Kidney capillary endothelial cell (primary cell): ENCODE measurements around the gene BTG4.

Experiments used
- DNase-seq: peaks from one replicate; pipeline ENCODE4 v3.0.0-alpha.2; 2018; ENCODE audit warnings: low spot score

Gene BTG4

DNA sequence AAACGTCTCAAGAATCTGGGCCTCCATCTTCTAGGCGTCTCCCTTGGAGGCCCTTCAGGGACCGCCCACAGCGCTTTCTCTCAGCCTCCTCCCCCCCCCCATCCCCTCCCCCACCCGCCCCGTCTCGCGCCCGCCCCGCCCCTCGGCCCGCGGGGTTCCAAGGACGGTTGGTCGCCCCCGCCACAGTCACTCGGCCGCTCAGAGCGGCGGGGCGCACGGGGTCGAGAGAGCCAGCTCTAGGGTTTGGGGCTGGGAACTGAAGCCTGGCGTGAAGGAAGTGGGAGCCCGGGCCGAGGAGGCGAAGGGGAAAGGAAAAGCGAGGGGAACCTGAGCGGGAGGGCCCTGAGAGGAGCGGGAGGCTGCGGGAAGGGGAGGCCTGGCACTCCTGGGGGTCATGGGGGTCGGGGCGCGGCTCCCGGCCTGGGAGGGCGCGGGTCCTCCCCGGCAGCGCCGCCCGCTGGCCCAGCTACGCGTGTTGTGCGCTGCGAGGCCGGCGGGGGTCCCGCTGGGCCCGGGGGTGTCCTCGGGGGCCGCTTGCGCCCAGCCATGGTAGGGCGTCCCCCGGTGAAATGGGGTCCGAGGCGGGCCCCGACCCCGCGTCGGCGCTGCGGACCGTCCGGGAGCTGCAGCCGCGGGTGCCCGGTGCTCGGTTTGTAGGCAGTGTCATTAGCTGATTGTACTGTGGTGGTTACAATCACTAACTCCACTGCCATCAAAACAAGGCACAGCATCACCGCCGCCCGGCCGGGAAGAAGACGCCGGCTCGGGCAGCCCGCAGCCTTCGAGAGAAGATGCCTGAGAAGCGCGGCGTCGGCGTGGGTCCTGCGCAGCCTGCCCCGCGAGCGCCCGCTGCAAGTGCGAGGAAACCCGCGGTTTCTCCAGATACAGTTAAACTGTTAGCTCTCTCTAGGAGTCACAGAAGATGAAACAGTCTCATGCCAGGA is at the start of gene BTG4:
TSS of gene BTG4 (minus strand) at position 91 of the 944 bp plus-strand sequence. CDS start 13,610 bp downstream, outside the sequence.
- no peak for DNase-seq

DNA sequence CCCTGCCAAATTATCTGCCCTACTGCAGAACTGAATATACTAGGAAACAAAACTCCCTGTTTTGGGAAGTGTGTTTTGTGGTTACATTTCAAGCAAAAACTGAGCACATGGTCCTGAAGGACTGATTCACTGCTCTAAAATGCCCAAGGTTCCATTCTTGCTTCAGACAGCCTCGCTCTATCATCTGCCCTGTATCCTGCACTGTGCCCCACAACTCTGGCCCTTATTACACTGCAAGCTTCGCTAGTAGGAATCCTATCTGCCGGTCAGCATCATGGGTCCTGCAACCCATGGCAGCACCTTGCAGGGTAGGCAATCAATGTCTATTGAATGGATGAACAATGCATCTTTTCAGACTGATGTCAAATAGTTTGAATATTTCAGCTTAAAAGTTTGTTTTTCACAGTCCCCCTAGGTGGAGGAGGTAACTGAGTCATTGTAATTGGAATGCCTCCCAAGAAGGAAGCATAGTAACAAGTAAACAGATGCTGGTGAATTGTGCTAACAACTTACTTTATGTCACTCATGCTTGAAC is 49.7 kb upstream of the BTG4 start:
- no peak for DNase-seq

DNA sequence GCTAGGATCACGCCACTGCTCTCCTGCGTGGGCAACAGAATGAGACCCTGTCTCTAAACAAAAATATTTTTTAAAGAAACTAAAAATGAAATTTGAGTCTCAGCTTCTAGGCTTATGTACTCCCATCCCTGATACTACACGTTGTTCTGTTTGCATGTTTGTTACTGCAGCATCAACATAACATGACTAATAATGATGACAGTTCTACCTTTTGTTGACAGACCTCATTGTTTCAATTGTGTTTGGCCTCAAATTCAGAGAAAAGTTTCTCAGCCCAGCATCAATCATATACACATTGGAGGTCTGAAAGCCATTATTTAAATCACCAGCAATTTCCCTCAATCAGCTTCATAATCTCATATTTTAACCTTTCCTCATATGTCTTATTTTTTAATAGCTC is 49.1 kb upstream of the BTG4 start:
- no peak for DNase-seq

DNA sequence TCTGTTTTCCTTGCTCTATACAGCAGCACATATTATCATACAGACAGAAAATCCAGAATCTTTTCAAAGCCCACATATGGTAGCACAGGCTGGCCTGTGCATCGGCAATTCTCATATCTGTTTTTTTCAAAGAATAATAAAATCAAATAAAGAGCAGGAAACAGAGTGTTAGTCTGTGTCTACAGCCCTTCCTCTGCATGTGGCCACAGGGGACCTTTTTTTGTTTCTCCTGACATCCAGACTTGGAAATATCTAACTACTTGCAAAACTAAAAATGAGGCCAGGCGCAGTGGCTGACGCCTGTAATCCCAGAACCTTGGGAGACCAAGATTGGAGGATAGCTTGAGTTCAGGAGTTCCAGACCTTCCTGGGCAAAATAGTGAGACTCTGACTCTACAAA is 48.6 kb upstream of the BTG4 start:
- DNase-seq, result no peak

DNA sequence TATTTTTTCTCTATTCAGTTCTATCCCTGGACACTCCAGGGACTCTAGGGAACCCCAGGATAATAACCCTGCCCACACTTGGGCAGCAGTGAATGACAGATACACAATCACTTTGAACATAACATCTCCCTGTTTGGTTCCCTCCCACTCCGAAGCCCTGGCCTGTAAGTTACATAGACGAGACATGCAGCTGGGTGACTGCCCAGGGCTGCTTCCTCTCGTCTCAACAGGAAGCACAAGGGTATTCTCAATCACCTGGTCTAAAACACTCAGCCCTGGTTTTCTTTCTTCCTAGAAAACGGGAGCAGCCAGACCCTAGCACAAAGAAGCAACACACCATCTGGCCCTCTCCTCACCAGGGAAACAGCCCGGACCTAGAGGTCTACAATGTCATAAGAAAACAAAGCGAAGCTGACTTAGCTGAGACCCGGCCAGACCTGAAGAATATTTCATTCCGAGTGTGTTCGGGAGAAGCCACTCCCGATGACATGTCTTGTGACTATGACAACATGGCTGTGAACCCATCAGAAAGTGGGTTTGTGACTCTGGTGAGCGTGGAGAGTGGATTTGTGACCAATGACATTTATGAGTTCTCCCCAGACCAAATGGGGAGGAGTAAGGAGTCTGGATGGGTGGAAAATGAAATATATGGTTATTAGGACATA is 47.7 kb upstream of the BTG4 start:
- no peak for DNase-seq

DNA sequence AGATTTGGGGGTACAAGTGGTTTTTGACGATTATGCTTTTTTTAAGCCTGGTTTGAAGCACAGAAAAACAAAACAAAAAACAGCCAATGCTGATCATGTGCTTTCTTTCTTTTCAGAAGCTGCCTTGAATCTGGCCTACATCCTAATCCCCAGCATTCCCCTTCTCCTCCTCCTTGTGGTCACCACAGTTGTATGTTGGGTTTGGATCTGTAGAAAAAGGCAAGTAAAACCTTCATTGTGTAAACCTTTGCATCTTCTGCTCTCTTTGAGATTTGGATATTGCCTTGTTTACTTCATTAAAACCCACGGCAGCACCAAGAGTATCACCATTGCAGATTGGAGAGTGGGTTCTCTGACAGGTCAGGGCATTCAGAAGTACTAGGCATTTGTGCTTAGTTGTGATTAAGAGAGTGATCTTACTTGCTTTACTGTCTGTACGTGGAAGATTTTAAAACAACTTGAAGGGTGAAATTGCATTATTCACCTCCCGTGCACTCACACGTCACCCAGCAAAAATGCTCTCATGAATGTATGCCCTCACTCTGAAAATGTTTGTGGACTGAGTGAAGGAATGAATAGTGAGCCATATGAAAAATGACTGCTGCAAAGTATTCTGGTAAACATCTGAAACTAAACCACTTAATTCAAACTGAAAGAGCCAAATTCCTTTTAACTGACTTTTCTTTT is 45.4 kb upstream of the BTG4 start:
- DNase-seq, result no peak

DNA sequence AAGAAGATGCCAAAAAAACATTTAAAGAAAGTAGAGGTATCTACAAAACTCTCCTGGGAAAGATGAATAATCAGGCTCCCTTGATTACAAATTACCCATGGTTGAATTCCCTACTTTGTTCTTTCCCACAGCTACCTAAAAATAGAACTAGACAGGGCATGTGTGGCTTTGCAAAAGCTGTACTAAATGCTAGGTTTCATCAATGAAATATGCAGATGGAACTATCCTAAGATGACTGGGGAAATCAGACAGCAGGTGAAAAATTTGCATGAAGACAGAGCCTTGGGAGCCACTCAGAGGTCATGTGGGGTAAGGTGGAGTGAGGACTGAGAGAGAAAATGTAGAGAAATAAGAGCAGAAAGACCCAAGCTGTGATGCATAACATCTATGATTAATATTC is 43.1 kb upstream of the BTG4 start:
- no peak for DNase-seq

DNA sequence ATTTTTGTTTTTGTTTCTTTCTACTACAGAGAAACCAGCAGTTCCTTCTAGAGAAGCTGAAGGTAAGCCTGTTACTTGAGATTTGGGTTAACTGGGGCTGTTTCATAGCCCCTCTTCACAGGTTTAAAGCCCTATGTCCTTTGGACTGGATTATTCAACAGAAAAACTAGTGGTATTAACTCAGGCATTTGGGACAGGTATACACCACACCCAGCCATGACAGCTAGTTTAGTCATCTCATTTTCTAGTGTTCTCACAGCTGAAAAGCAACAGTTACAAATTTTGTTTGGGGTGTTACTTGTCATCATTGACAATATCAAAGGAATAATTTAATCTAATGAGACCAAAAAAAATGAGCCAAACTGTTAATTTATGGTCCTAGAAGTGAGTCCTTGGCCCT is 42.3 kb upstream of the BTG4 start:
- DNase-seq, result no peak

DNA sequence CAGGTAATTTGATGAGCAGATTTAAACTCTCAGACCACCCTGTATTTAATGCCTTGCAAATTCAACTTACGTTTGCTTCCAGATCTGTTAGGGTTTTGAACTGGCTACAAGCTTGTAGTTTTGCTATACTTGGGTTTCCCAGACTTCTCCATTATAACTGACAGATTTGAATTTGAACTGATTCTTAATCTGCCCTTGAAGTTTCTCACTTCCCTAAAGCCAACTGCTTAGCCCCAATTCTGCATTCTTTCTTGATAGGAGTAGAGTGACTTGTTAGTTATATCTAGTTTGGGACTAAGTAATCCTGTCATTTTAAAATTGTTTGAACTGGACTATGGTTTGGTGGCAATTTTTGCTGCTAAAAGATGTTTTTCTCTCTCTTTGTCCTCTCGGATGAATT is 38.1 kb upstream of the BTG4 start:
- DNase-seq, result no peak

DNA sequence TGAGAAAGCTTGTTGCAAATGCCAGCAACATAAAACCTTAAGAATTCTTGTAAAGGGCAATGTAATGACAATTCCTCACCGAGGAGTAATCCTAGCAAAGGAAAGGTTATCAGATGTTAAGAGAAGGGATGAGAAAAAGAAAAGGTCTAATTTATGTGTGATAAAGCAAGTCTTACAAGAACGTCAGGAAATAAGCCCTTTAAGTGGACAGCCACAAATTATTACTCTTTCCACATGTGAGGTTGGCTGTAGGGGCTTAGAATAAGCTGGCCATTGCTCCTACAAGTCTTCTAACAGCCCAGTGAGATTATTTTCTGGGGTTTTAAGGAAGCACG is 37.6 kb upstream of the BTG4 start:
- no peak for DNase-seq

DNA sequence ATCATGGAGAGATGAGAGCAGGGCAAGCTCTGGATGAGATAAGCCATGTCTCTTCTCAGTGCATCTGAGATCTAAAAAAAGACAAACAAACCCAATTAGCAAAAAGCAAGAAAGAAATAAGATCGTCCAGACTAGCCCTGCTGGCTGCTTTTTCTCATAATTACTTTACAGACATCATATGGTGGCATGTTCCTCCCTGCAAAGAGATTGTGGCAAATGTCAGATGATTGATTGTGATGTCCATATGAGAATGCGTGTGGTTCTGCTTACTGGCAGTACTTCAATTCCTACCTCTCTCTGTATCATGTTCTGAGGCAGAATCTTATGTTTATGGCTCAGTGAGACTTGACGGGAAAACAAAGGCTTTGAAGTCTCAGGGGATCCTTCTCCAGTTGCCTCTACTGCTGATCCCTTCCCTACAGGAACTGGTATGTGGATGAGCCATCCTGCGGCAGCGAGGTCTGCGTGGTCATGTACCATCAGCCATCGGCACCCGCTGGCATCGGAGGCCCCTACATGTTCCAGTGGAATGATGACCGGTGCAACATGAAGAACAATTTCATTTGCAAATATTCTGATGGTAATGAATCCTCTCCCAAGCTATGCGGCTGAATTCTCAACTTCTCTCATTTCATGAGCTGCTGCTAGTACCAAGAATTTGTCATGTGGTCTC is 37.1 kb upstream of the BTG4 start:
- DNase-seq, result no peak

DNA sequence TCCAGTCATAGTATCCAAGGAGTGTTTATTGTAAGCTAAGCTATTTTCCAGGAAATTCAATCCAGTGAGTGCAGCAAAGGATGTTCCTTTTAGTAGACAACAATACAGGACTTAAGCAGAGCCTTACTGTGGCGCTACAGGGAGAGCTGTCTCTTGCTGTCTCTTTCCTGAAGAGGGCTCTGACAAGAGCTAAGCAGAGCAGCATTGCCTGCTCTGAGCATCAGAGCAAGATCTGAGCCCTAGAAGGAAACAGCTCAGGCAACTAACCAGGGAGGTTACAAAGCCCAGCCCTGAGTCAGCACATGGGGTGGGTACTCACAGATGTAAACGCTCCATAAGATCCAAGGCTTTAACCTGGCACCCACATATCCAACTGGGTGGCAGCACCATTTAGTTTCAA is 36.3 kb upstream of the BTG4 start:
- no peak for DNase-seq

DNA sequence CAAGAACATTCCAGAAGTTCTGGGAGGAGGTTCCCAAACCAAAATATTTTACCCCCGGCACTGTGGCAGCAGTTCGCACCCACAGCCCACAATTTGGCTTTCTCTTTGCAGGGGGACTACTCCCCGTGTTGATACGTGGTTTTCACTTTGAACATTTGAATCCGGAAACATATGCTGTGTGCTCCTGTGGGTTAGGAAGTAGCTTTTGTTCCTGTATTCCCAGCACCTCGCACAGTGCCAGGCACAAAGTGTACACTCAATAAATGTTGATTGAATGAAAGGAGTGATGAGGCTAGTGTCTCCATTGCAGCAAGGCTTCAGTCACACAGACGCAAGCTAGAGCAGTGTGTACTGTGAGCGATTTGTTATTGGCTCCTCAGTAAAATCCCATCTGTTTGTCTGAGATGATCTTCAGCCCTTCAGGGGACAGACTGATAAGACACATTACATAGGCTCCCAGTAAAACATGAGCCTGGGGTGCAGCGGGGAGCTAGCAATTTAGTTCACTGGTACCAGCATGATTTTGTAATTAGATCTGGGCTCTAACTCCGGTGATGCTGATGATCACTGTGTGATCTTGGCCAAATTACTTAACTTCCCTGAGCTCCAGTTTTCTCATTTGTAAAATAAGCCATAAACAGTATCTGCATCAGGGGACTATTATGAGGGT is 30.6 kb upstream of the BTG4 start:
- DNase-seq, result no peak

DNA sequence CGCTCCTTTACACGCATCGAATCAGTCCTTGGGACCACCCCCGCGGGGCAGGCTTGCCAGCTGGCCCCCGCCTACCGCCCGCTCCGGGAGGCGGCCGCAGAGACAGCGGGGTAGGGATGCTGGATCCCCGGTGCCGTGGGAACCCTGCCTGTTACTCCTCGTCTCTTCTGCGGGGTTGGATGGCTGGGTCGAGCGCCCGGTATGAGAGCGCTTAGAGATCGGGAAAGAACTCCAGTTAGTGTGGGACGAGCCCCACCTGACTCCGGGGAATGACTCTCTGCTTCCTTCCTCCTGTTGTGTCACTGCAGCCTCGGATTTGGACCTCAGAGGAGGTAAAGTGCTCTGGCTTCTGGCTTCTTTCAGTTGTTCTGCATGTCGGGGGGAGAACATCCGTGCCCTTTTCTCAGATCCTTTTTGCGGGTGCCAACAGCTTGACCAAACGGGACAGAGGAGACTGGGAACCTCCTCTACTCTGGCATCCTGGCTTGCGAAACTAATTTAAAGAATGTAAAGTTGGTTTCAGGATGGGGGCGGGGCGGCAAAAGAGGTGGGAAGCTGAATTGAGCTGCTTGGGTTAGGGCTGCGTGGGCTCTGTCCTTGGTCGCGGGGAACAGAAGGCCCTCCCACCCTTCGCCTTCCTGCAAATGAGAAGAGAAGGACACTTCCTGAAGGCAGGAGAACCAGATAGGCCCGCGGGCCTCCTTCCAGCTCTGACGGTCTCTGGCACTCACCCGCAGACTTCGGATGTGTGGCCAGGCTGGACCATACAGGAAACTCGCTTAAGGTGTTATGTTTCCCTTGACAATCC is 29.3 kb upstream of the BTG4 start:
- DNase-seq, result peak; percentile 75

DNA sequence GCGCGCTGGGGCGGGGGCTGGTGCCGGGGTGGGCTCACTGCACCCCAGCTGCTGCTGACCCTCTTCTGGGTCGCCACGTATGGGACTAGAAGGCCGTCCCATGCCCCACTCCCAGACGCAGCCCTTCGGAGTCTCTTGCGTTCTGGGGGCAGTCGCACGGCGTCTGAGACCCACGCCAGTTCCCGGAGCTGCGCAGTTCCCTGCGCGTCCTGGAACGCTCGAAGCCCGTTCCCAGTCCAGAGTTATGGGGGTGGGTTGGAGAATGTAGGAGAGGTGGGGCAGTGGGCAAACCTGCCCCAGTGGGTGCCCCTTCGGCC is 28.7 kb upstream of the BTG4 start:
- no peak for DNase-seq

DNA sequence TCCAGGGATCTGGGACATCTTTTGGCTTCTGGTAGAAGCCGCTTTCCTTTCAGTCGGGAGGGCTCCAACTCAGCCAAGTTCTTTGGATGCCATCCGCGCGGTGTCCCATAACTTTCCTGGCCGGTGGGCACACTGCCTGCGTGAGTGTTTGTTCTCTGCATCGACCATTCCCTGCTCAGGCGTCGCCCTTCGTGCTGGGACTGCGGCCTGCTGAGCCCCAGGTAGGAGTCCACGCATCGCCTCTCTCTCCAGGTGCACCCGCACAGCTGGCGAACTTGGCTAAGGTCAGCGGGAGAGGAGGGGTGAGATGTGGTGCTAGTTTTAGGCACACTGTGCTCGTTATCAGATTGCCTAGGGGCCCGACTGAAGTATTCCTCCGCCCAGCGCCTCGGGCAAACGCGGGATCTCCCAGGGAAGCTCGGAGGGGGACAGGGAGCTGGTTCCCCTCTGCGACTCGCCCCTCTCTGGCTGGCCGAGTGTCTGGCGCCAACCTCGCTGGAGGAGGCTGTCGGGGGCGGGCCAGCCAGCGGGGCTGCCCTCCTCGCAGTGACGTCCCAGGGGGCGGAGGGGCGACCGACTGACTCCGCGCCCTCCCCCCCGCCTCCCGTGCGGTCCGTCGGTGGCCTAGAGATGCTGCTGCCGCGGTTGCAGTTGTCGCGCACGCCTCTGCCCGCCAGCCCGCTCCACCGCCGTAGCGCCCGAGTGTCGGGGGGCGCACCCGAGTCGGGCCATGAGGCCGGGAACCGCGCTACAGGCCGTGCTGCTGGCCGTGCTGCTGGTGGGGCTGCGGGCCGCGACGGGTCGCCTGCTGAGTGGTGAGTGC is 28.1 kb upstream of the BTG4 start, which contains the start of gene LAYN:
TSS of gene LAYN (plus strand) at position 607 of the 823 bp plus-strand sequence. CDS start at position 731, 124 bp downstream.
- peak; percentile 55 for DNase-seq

DNA sequence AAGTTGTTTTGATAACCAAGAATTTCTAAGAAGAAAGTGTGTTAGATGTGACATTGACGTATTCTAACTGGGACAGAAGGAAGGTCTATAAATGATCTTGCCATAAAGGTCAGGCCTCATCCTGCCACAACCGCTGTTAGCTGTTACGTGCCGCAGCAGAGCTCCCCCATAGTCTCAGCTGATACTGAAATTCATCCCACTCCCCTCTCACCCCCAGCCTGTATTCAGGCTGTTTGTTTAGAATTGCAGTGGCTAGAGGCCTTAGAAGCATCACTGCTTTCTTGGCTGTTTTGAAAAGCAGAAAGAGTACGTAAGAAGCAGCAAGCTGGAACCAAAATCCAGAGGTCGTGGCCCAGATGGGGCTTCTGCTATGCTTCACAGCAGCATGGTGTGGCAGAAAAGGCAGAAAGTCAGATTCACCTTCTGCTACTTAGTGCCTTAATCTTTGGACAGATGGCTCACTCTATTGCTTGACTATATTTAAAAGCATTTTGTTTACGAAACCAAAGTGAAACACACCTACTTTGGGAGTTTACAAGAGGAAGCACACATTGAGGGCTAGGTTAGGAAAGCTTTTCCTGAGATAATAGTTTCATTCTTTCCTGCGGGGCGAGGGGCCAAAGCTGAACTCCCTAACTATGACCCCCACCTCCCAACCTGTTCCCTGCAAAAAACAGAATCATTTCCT is 27.4 kb upstream of the BTG4 start:
- DNase-seq, result no peak

DNA sequence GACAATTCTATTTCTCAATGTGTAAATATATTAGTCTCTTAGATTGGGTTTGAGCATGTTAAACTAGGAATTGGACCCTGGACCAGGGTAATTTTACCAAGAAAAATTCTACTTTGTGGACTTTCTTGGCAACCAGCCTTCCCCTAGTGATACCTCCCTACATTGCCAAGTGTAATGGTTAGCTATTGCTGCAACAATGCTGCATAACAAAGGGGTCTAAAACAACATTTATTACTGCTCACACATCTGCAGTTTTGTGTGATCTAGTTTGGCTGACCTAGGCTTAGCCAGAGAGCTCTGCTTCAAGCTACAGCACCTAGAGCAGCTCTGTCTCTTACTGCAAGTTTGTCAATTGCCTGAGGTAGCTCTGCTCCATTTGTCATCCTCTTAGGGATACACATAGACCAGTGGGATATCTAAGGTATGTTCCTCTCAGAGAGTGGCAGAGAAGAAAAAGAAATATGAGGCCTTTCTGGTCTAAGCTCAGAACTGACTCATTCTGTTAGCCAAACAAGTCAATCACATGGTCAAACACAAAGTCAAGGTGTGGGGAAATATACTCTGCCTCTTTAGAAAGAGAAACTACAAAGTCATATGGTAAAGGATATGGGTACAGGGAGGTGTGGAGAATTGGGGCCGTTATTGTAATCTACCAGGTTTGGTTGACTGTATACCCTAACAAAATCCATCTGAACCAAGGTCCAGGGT is 26.4 kb upstream of the BTG4 start:
- DNase-seq, result no peak
